ENCODE measurements around the gene GJB4.

Gene GJB4

DNA sequence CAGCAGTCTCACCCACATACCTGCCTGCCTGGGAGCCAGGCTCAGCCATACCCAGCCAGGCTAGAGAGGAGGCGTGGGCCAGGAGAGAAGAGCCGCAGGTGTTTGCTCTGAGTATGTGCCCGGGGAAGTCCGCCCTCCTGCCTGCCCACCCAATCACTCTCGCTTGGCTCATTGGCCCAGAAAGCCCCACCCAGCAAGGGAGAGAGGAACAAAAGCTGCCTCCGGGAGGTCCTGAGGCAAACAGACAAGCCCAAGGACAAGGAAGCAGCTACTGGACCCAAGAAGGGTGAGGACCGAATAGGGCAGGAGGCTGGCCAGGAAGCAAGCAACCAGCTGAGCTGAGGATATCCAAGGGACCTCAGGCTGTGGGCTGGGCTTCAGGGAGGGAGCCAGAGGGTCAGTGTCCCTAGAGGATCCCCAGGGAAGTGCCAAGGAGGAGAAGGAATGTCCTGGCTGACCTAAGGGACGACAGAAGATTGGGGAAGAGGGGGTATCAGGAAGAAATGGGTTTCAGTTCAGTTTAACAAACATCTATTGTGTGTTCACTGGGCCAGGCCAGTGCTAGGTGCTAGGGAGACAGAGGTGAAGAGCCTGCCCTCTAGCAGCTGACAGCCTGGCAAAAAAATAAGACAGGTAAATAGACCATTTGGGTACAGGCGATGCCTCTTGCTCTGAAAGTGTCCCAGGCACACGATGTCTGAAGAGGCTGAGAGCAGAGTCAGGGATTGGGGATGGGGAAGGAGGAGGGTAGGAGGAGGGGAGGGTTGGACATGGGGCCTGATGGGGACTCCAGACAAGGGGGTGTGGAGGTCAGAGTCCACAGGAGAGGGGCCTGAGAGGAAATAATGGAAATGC lies at the start of gene GJB4:
Gene GJB4, plus strand, starts transcription at position 238 of the 855 bp plus-strand sequence. CDS start 1,515 bp downstream, outside the sequence.
- DNase-seq (ENCODE audit: low read depth): no peak
- no peak for TF ChIP-seq CTCF (conservative IDR thresholded peaks at IDR 0.05; ENCODE audit: control insufficient read depth, insufficient read depth, low read depth, low read length)
- no peak within 1 kb of the TSS for H3K4me3 ChIP-seq (ENCODE audit: control insufficient read depth, low read depth, low read length)

DNA sequence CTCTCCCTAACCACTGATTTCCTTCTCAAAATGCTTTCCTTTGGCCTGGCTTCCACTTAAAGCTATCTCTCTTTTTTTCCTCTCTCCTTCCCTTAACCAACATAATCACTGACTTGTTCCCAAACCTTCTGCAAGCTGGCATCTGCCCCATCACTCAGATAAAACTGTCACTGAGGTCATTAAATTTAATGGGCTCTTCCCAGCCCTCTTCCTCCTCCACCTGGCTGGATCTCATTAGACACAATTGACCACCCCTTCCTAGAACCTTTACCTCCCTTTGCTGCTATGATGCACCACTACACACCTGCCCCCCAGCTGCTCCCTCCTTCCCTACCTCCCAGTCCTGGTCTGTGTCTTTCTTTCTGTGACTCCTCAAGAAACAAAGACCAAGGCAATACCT lies 48.7 kb upstream of the GJB4 start:
- H3K4me3 ChIP-seq (ENCODE audit: control insufficient read depth, low read depth, low read length): no peak overlapping the region
- no peak for TF ChIP-seq CTCF (conservative IDR thresholded peaks at IDR 0.05; ENCODE audit: control insufficient read depth, insufficient read depth, low read depth, low read length)
- DNase-seq (ENCODE audit: low read depth): no peak

- TF ChIP-seq CTCF (conservative IDR thresholded peaks at IDR 0.05; ENCODE audit: control insufficient read depth, insufficient read depth, low read depth, low read length): no peak
- no peak for DNase-seq (ENCODE audit: low read depth)
- no peak overlapping the region for H3K4me3 ChIP-seq (ENCODE audit: control insufficient read depth, low read depth, low read length)
These were observed 48.1 kb upstream of the GJB4 start for GRCh38 chr1:34711485-34711884.

GRCh38 chr1:34712007-34712688 lies 47.4 kb upstream of the GJB4 start:
- no peak overlapping the region for H3K4me3 ChIP-seq (ENCODE audit: control insufficient read depth, low read depth, low read length)
- no peak for DNase-seq (ENCODE audit: low read depth)
- TF ChIP-seq CTCF (conservative IDR thresholded peaks at IDR 0.05; ENCODE audit: control insufficient read depth, insufficient read depth, low read depth, low read length): no peak

DNA sequence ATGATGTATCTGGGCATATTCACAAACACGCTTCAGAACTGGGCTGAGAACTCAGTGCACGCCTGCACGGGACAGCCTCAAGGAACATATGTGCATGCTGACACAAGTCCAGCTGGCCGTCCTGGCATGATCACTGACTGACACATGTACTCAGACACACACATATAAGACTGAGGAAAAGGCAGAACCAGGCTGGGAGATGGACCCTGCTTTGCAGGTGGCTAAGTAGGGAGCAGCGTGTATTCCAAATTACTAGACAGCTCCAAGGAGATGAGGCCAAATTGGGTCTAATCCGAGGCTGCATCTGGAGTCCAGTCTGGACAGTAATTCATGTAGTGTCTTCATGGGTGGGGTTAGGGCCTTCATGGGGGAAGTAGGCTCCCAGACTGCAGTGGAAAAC lies 46.1 kb upstream of the GJB4 start:
- H3K4me3 ChIP-seq (ENCODE audit: control insufficient read depth, low read depth, low read length): no peak overlapping the region
- DNase-seq (ENCODE audit: low read depth): no peak
- TF ChIP-seq CTCF (conservative IDR thresholded peaks at IDR 0.05; ENCODE audit: control insufficient read depth, insufficient read depth, low read depth, low read length): no peak

DNA sequence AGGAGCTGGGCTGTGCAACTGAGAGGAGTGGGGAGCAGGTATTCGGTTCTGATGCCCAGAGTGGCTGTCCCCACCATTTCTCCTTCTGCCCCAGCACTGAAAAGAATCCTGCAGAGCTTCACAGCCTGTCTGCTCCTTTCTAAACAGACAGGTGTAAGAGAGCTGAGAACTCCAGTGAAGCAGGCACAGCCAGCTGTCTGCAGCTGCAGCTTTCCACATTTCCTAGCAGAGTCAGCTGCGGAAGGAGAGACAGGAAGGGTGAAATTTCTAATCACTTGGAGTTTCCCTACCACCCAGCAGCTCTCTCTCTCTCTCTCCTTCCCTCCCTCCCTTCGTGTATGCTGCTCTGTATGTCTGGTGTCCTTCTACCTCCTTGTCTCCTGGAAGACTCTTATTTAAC lies 45.2 kb upstream of the GJB4 start:
- no peak for TF ChIP-seq CTCF (conservative IDR thresholded peaks at IDR 0.05; ENCODE audit: control insufficient read depth, insufficient read depth, low read depth, low read length)
- no peak for DNase-seq (ENCODE audit: low read depth)

More for the DNA sequence above, 45.2 kb upstream of the GJB4 start:
- no peak overlapping the region for H3K4me3 ChIP-seq (ENCODE audit: control insufficient read depth, low read depth, low read length)
